ENCODE data around the gene IGFBP5. TPM values are rescaled to one million over a fixed set of nuclear protein-coding genes. Genes with fewer than 3 reads are reported as not detected.

IGFBP5 gene
- total and polyA plus RNA-seq, 7 experiments from 2014 or later, result not detected

- H3K36me3 Mint-ChIP-seq, result peaks cover 0 to 3% (median 0%) of the 10 kb centered on the region in 5 donors
- no peaks in the 10 kb centered on the region for H3K9me3 ChIP-seq (ENCODE audit: control insufficient read depth in 2 of 3, low read length in 3 of 3)
- CTCF ChIA-PET, result interaction anchor here (0.6 to 0.8 kb wide), 3 partner anchors 16 to 739 kb away, joined by 3 to 5 read pairs (median 3); no protein-coding TSS in a partner anchor
- no peaks in the 10 kb centered on the region for H3K4me1 ChIP-seq (ENCODE audit: control insufficient read depth in 2 of 2, insufficient read depth in 2 of 2, low read length in 2 of 2)
- ATAC-seq (no peak), DNase-seq (no peak)
- no peak overlapping the region for H3K27ac ChIP-seq (ENCODE audit: low read depth, low read length)
- H3K27me3 Mint-ChIP-seq, result no peaks in the 10 kb centered on the region
- H3K4me3 Mint-ChIP-seq, result no peak overlapping the region
- H3K36me3 ChIP-seq (ENCODE audit: control insufficient read depth in 2 of 3, insufficient read depth in 3 of 3, low read length in 3 of 3), result no peaks in the 10 kb centered on the region
- intact Hi-C loops (cut with micrococcal nuclease), result no loop called here
- H3K4me1 Mint-ChIP-seq, result no peaks in the 10 kb centered on the region
- no peak overlapping the region for H3K4me3 ChIP-seq (ENCODE audit: low read length)
- no peak overlapping the region for H3K27ac Mint-ChIP-seq
- H3K27me3 ChIP-seq (ENCODE audit: control insufficient read depth in 2 of 2, insufficient read depth in 2 of 2, low read length in 2 of 2), result no peaks in the 10 kb centered on the region
- POLR2A ChIA-PET, result no interaction called here
- H3K9me3 Mint-ChIP-seq, result no peaks in the 10 kb centered on the region
Measured at GRCh38 chr2:216661051-216661450, 34.3 kb downstream of the IGFBP5 start.

- Histone ChIP-seq H3K4me3 (ENCODE audit: low read length) (no peak overlapping the region), H3K4me1 (ENCODE audit: control insufficient read depth in 2 of 2, insufficient read depth in 2 of 2, low read length in 2 of 2) (no peaks in the 10 kb centered on the region), H3K9me3 (ENCODE audit: control insufficient read depth in 2 of 3, low read length in 3 of 3) (no peaks in the 10 kb centered on the region), H3K27me3 (ENCODE audit: control insufficient read depth in 2 of 2, insufficient read depth in 2 of 2, low read length in 2 of 2) (no peaks in the 10 kb centered on the region), H3K27ac (ENCODE audit: low read depth, low read length) (no peak overlapping the region), H3K36me3 (ENCODE audit: control insufficient read depth in 2 of 3, insufficient read depth in 3 of 3, low read length in 3 of 3) (no peaks in the 10 kb centered on the region)
- POLR2A ChIA-PET, result no interaction called here
- intact Hi-C loops (cut with micrococcal nuclease), result no loop called here
- Mint-ChIP-seq H3K36me3 (peaks cover 0 to 3% (median 0%) of the 10 kb centered on the region in 5 donors), H3K4me3 (no peak overlapping the region), H3K4me1 (no peaks in the 10 kb centered on the region), H3K27ac (no peak overlapping the region), H3K27me3 (no peaks in the 10 kb centered on the region), H3K9me3 (no peaks in the 10 kb centered on the region)
- CTCF ChIA-PET, result interaction anchor here (0.8 kb wide), 1 partner anchor 15 kb away, joined by 3 read pairs; no protein-coding TSS in a partner anchor
- ATAC-seq (no peak), DNase-seq (no peak)
Measured at GRCh38 chr2:216660496-216660895, 34.9 kb downstream of the IGFBP5 start.

GRCh38 chr2:216659276-216659675, 36.1 kb downstream of the IGFBP5 start:
- ATAC-seq (no peak), DNase-seq (no peak)
- no peaks in the 10 kb centered on the region for H3K9me3 Mint-ChIP-seq
- H3K4me3 ChIP-seq (ENCODE audit: low read length), result no peak overlapping the region
- H3K36me3 ChIP-seq (ENCODE audit: control insufficient read depth in 2 of 3, insufficient read depth in 3 of 3, low read length in 3 of 3), result no peaks in the 10 kb centered on the region
- POLR2A ChIA-PET, result no interaction called here
- intact Hi-C loops (cut with micrococcal nuclease), result no loop called here
- no peak overlapping the region for H3K27ac ChIP-seq (ENCODE audit: low read depth, low read length)
- H3K27ac Mint-ChIP-seq, result no peak overlapping the region
- H3K4me1 Mint-ChIP-seq, result peaks cover 0 to under 1% (median 0%) of the 10 kb centered on the region in 7 donors
- no peak overlapping the region for H3K4me3 Mint-ChIP-seq
- H3K9me3 ChIP-seq (ENCODE audit: control insufficient read depth in 2 of 3, low read length in 3 of 3), result no peaks in the 10 kb centered on the region
- peaks cover 0 to 3% (median 0%) of the 10 kb centered on the region in 5 donors for H3K36me3 Mint-ChIP-seq
- CTCF ChIA-PET, result no interaction called here
- H3K27me3 ChIP-seq (ENCODE audit: control insufficient read depth in 2 of 2, insufficient read depth in 2 of 2, low read length in 2 of 2), result no peaks in the 10 kb centered on the region
- H3K4me1 ChIP-seq (ENCODE audit: control insufficient read depth in 2 of 2, insufficient read depth in 2 of 2, low read length in 2 of 2), result no peaks in the 10 kb centered on the region
- no peaks in the 10 kb centered on the region for H3K27me3 Mint-ChIP-seq

- no peak for ATAC-seq
- ChIA-PET CTCF (no interaction called here), POLR2A (no interaction called here)
- Histone ChIP-seq H3K27ac (ENCODE audit: low read depth, low read length) (no peak overlapping the region), H3K9me3 (ENCODE audit: control insufficient read depth in 2 of 3, low read length in 3 of 3) (no peaks in the 10 kb centered on the region), H3K36me3 (ENCODE audit: control insufficient read depth in 2 of 3, insufficient read depth in 3 of 3, low read length in 3 of 3) (no peaks in the 10 kb centered on the region), H3K4me1 (ENCODE audit: control insufficient read depth in 2 of 2, insufficient read depth in 2 of 2, low read length in 2 of 2) (no peaks in the 10 kb centered on the region), H3K4me3 (ENCODE audit: low read length) (no peak overlapping the region), H3K27me3 (ENCODE audit: control insufficient read depth in 2 of 2, insufficient read depth in 2 of 2, low read length in 2 of 2) (no peaks in the 10 kb centered on the region)
- H3K4me1 Mint-ChIP-seq, result peaks cover 0 to 3% (median 0%) of the 10 kb centered on the region in 7 donors
- H3K9me3 Mint-ChIP-seq, result no peaks in the 10 kb centered on the region
- intact Hi-C loops (cut with micrococcal nuclease), result no loop called here
- DNase-seq, result no peak
- H3K4me3 Mint-ChIP-seq, result no peak overlapping the region
- H3K27ac Mint-ChIP-seq, result no peak overlapping the region
- H3K27me3 Mint-ChIP-seq, result no peaks in the 10 kb centered on the region
- peaks cover 0 to 3% (median 0%) of the 10 kb centered on the region in 5 donors for H3K36me3 Mint-ChIP-seq
Measured at GRCh38 chr2:216658757-216659156, 36.6 kb downstream of the IGFBP5 start.

GRCh38 chr2:216657980-216658379, 37.4 kb downstream of the IGFBP5 start:
- Mint-ChIP-seq H3K4me1 (peaks cover 0 to 3% (median 0%) of the 10 kb centered on the region in 7 donors), H3K4me3 (no peak overlapping the region), H3K36me3 (peaks cover 0 to 3% (median 0%) of the 10 kb centered on the region in 5 donors), H3K27me3 (peaks cover 0 to 2% (median 0%) of the 10 kb centered on the region in 5 donors), H3K27ac (no peak overlapping the region), H3K9me3 (no peaks in the 10 kb centered on the region)
- ATAC-seq (no peak), DNase-seq (no peak)
- Histone ChIP-seq H3K27me3 (ENCODE audit: control insufficient read depth in 2 of 2, insufficient read depth in 2 of 2, low read length in 2 of 2) (no peaks in the 10 kb centered on the region), H3K4me3 (ENCODE audit: low read length) (no peak overlapping the region), H3K4me1 (ENCODE audit: control insufficient read depth in 2 of 2, insufficient read depth in 2 of 2, low read length in 2 of 2) (no peaks in the 10 kb centered on the region), H3K9me3 (ENCODE audit: control insufficient read depth in 2 of 3, low read length in 3 of 3) (no peaks in the 10 kb centered on the region), H3K27ac (ENCODE audit: low read depth, low read length) (no peak overlapping the region), H3K36me3 (ENCODE audit: control insufficient read depth in 2 of 3, insufficient read depth in 3 of 3, low read length in 3 of 3) (no peaks in the 10 kb centered on the region)
- intact Hi-C loops (cut with micrococcal nuclease), result no loop called here
- CTCF ChIA-PET, result interaction anchor here (0.6 kb wide), 1 partner anchor 548 kb away, joined by 5 read pairs; no protein-coding TSS in a partner anchor
- POLR2A ChIA-PET, result no interaction called here

- Histone ChIP-seq H3K36me3 (ENCODE audit: control insufficient read depth in 2 of 3, insufficient read depth in 3 of 3, low read length in 3 of 3) (no peaks in the 10 kb centered on the region), H3K4me1 (ENCODE audit: control insufficient read depth in 2 of 2, insufficient read depth in 2 of 2, low read length in 2 of 2) (no peaks in the 10 kb centered on the region), H3K9me3 (ENCODE audit: control insufficient read depth in 2 of 3, low read length in 3 of 3) (no peaks in the 10 kb centered on the region), H3K4me3 (ENCODE audit: low read length) (no peak overlapping the region), H3K27me3 (ENCODE audit: control insufficient read depth in 2 of 2, insufficient read depth in 2 of 2, low read length in 2 of 2) (no peaks in the 10 kb centered on the region), H3K27ac (ENCODE audit: low read depth, low read length) (no peak overlapping the region)
- Mint-ChIP-seq H3K4me1 (peaks cover 0 to 3% (median 0%) of the 10 kb centered on the region in 7 donors), H3K9me3 (no peaks in the 10 kb centered on the region), H3K27me3 (peaks cover 0 to 6% (median 3%) of the 10 kb centered on the region in 5 donors), H3K4me3 (no peak overlapping the region), H3K36me3 (peaks cover 0 to 2% (median 0%) of the 10 kb centered on the region in 5 donors), H3K27ac (no peak overlapping the region)
- ChIA-PET CTCF (interaction anchor here (0.7 kb wide), 1 partner anchor 1128 kb away, joined by 3 read pairs; no protein-coding TSS in a partner anchor), POLR2A (no interaction called here)
- no peak for ATAC-seq
- DNase-seq, result no peak
- intact Hi-C loops (cut with micrococcal nuclease), result no loop called here
Measured at GRCh38 chr2:216657086-216657855, 38.1 kb downstream of the IGFBP5 start.

Measured in naive thymus-derived CD4-positive, alpha-beta T cell (primary cell).